Endothelial cell of umbilical vein (primary cell): ENCODE data around the gene MRPL17. TPM values are rescaled to one million over a fixed set of nuclear protein-coding genes. Genes with fewer than 3 reads are reported as not detected.
A peak's percentile ranks its signal among the peaks of the same experiment; 100 is the strongest.
"Not testable (repeated sequence)": the region's sequence is repeated elsewhere in the genome, so short reads cannot be mapped to it uniquely, and the experiment has no call there.

ENCODE experiments used
- BruUV-seq: library from RNA; stranded (reverse); fragments of 400-500 nt; replicated peaks from 2 replicates; lab custom pipeline; 2021; lab: Mats Ljungman, UMichigan
- CTCF ChIA-PET: fragments of 300-600, 350-600 bp; sonication (Branson Sonifier 250); formaldehyde crosslinking; loops from one replicate; lab custom pipeline; 2021; ENCODE audit warnings: antibody characterized with exemption, inconsistent platforms; lab: Charles Lee
- POLR2A ChIA-PET: fragments of 300-600, 350-600 bp; sonication (Branson Sonifier 250); formaldehyde crosslinking; loops from one replicate; lab custom pipeline; 2021; ENCODE audit warnings: antibody characterized with exemption, inconsistent platforms; lab: Charles Lee
- DNase-seq: peaks from one replicate; pipeline ENCODE4 v3.0.0-alpha.2; 2011; ENCODE audit warnings: low read depth, low spot score
- FAIRE-seq: peaks from 2 replicates; lab custom pipeline; 2011; peaks lifted over from hg19 to GRCh38; lab: Jason Lieb, UNC
- H2AFZ ChIP-seq: 2 replicates; pipeline ENCODE4 v1.6.0; 2012; ENCODE audit warnings: low read depth, low read length, control low read depth, inconsistent platforms
- H3K27ac ChIP-seq: 2 replicates; pipeline ENCODE4 v1.5.1; 2011; ENCODE audit warnings: low read depth, mild to moderate bottlenecking, control low read depth, low read length, moderate library complexity; ENCODE audit not compliant: insufficient read depth
- H3K27me3 ChIP-seq, 2 experiments: 2 replicates each; pipeline versions ENCODE4 v1.6.0 to v1.6.1; 2011; ENCODE audit warnings: low read length in 2 of 2, mixed read lengths in 1 of 2; ENCODE audit not compliant: control insufficient read depth in 2 of 2, insufficient read depth in 2 of 2
- H3K36me3 ChIP-seq, 2 experiments: 2 replicates in 1 of 2; 3 replicates in 1 of 2; pipeline ENCODE4 v1.5.1; 2011; ENCODE audit warnings: low read length in 2 of 2, mild to moderate bottlenecking in 1 of 2, moderate library complexity in 1 of 2; ENCODE audit not compliant: control insufficient read depth in 2 of 2, insufficient read depth in 2 of 2; ENCODE audit errors: extremely low read depth in 1 of 2
- H3K4me1 ChIP-seq: 3 replicates; pipeline ENCODE4 v1.5.1; 2011; ENCODE audit warnings: mild to moderate bottlenecking, low read length; ENCODE audit not compliant: control insufficient read depth, insufficient read depth; ENCODE audit errors: extremely low read depth
- H3K4me2 ChIP-seq: 2 replicates; pipeline ENCODE4 v1.6.1; 2011; ENCODE audit warnings: low read length, control low read depth, mixed read lengths; ENCODE audit not compliant: insufficient read depth
- H3K4me3 ChIP-seq, 3 experiments: fragments of 200-600 bp in 1 of 3; sonication (generic), shearing (Covaris generic) in 1 of 3; replicated peaks in 1 of 3; 2 replicates each; pipeline ENCODE4 v1.5.1; 2011 to 2016; ENCODE audit warnings: control low read depth in 3 of 3, low read length in 3 of 3, mild to moderate bottlenecking in 2 of 3, inconsistent platforms in 1 of 3, low read depth in 1 of 3, moderate library complexity in 1 of 3; ENCODE audit not compliant: insufficient read depth in 1 of 3
- H3K79me2 ChIP-seq: 2 replicates; pipeline ENCODE4 v1.6.0; 2012; ENCODE audit warnings: low read length, inconsistent platforms; ENCODE audit not compliant: control insufficient read depth, insufficient read depth
- H3K9ac ChIP-seq: replicated peaks from 2 replicates; pipeline ENCODE3; 2011; ENCODE audit warnings: low read length, control low read depth; ENCODE audit not compliant: insufficient read depth; ENCODE audit errors: extremely low read depth
- H3K9me1 ChIP-seq: replicated peaks from 3 replicates; pipeline ENCODE4 v1.6.0; 2011; ENCODE audit warnings: mild to moderate bottlenecking, low read length; ENCODE audit not compliant: control insufficient read depth, insufficient read depth; ENCODE audit errors: extremely low read depth
- H3K9me3 ChIP-seq: replicated peaks from 2 replicates; pipeline ENCODE4 v1.5.1; 2012; ENCODE audit warnings: low read length, inconsistent platforms; ENCODE audit not compliant: control insufficient read depth, insufficient read depth
- H4K20me1 ChIP-seq: replicated peaks from 2 replicates; pipeline ENCODE3; 2011; ENCODE audit warnings: mild to moderate bottlenecking, low read length; ENCODE audit not compliant: control insufficient read depth, insufficient read depth; ENCODE audit errors: extremely low read depth
- CTCF ChIP-seq, 2 donors: IDR thresholded peaks; 1 replicate in 1 of 2; 2 replicates in 1 of 2; pipeline ENCODE4 v1.5.1; 2011; ENCODE audit warnings: low read length in 2 of 2, mild to moderate bottlenecking in 2 of 2, moderate library complexity in 2 of 2, control low read depth in 1 of 2, inconsistent platforms in 1 of 2, low read depth in 1 of 2; ENCODE audit not compliant: insufficient read depth in 1 of 2; ENCODE audit errors: extremely low read depth in 1 of 2
- EZH2 ChIP-seq: IDR thresholded peaks from 2 replicates; pipeline ENCODE4 v1.6.1; 2012; ENCODE audit warnings: borderline replicate concordance, low read depth, mild to moderate bottlenecking, moderate library complexity, low read length, inconsistent platforms; ENCODE audit not compliant: severe bottlenecking
- FOS ChIP-seq: IDR thresholded peaks from 2 replicates; pipeline ENCODE4 v1.6.1; 2011; ENCODE audit warnings: mild to moderate bottlenecking, low read length, moderate library complexity, borderline replicate concordance; ENCODE audit not compliant: insufficient read depth
- GATA2 ChIP-seq: IDR thresholded peaks from 2 replicates; pipeline ENCODE4 v1.7.0; 2011; ENCODE audit warnings: low read depth, mild to moderate bottlenecking, moderate library complexity, mixed read lengths, low read length; ENCODE audit not compliant: insufficient read length, insufficient read depth
- JUN ChIP-seq: IDR thresholded peaks from 2 replicates; pipeline ENCODE4 v1.6.1; 2011; ENCODE audit warnings: borderline replicate concordance, low read depth; ENCODE audit not compliant: insufficient read length, insufficient read depth
- MYC ChIP-seq: IDR thresholded peaks from one replicate; pipeline ENCODE4 v1.6.1; 2011; ENCODE audit warnings: mild to moderate bottlenecking, low read depth, low read length
- POLR2A ChIP-seq: IDR thresholded peaks from 2 replicates; pipeline ENCODE4 v1.6.1; 2012; ENCODE audit warnings: low read depth, mild to moderate bottlenecking, control low read depth, low read length
- POLR2AphosphoS5 ChIP-seq: IDR thresholded peaks from 2 replicates; pipeline ENCODE4 v1.6.1; 2012; ENCODE audit warnings: low read depth, mild to moderate bottlenecking, control low read depth, low read length, moderate library complexity; ENCODE audit not compliant: insufficient read depth
- dilution Hi-C: fragments of 300-500 bp; cut with MboI; formaldehyde crosslinking; loops from one replicate; pipeline ENCODE4 v1.15.0; 2019; ENCODE audit warnings: low sequenced_read_pairs; ENCODE audit not compliant: extremely low pct_ligation_motif_present
- intact Hi-C: fragments of 100-400 bp; cut with micrococcal nuclease; formaldehyde crosslinking; loops from one replicate; pipeline ENCODE4 v1.10.0; 2022
- polyA plus RNA-seq, 4 experiments: library from polyadenylated mRNA; depleted of rRNA in 3 of 4; stranded (reverse) in 3 of 4; unstranded in 1 of 4; fragments of >200 nt; gene quantifications; 2 replicates each; pipeline versions ENCODE4 v1.2.1 to v1.2.3, GENCODE V29; 2011 to 2012; ENCODE audit warnings: missing spikeins in 1 of 4
- total RNA-seq: library from RNA; stranded (reverse); gene quantifications from 2 replicates; pipeline ENCODE4 v1.2.3, GENCODE V29; 2021
- TF ChIP-seq, protein P1 (sequence below): IDR thresholded peaks from 2 replicates; pipeline ENCODE4 v1.6.1; 2011; ENCODE audit not compliant: insufficient read depth, insufficient read length

MRPL17 gene
- total and polyA plus RNA-seq, 2 donors (not counting 3 experiments of a cell fraction or from before 2014, with no cell fraction given) = 67.6 to 87.2 TPM

- no peaks in the 10 kb centered on the region for H3K9me3 ChIP-seq
- no TSS peak for BruUV-seq
- peaks cover 0 to 4% of the 10 kb centered on the region in 2 experiments for H3K36me3 ChIP-seq
- DNase-seq (no peak), FAIRE-seq (no peak)
- no peak overlapping the region for H3K27ac ChIP-seq
- no peaks in the 10 kb centered on the region for H3K27me3 ChIP-seq
- no peak overlapping the region for H3K4me2 ChIP-seq
- H3K79me2 ChIP-seq = peaks cover 21% of the 10 kb centered on the region
- peaks cover 19% of the 10 kb centered on the region for H3K4me1 ChIP-seq
- ChIA-PET CTCF (interaction anchor here (1.0 to 1.8 kb wide), 3 partner anchors 10 to 73 kb away, joined by 3 to 5 read pairs (median 4); no protein-coding TSS in a partner anchor), POLR2A (no interaction called here)
- intact Hi-C loops = no loop called here
- H3K9me1 ChIP-seq = no peaks in the 10 kb centered on the region
- no peak overlapping the region for H2AFZ ChIP-seq
- no peaks in the 10 kb centered on the region for H4K20me1 ChIP-seq
- no peak overlapping the region for H3K4me3 ChIP-seq
- dilution Hi-C loops = no loop called here
- TF ChIP-seq, protein P1, sequence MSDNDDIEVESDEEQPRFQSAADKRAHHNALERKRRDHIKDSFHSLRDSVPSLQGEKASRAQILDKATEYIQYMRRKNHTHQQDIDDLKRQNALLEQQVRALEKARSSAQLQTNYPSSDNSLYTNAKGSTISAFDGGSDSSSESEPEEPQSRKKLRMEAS = no peak
- TF ChIP-seq CTCF (IDR thresholded peaks at IDR 0.05; ENCODE audit: extremely low read depth in 1 of 2, insufficient read depth in 1 of 2, low read depth in 1 of 2, low read length in 2 of 2) = no peak
- TF ChIP-seq POLR2A = no peak
- TF ChIP-seq FOS = no peak
- no peak for TF ChIP-seq EZH2
- no peak for TF ChIP-seq POLR2AphosphoS5
- no peak for TF ChIP-seq MYC
- TF ChIP-seq JUN = no peak
- no peak for TF ChIP-seq GATA2
- H3K9ac ChIP-seq = no peak overlapping the region
These were observed 2.9 kb upstream of the MRPL17 start for GRCh38 chr11:6686006-6686405.

- BruUV-seq, H3K27me3 ChIP-seq, H3K9me1 ChIP-seq, dilution Hi-C loops, H4K20me1 ChIP-seq, H3K36me3 ChIP-seq, intact Hi-C loops, H3K4me3 ChIP-seq, FAIRE-seq, H3K27ac ChIP-seq, DNase-seq, H3K9me3 ChIP-seq: not testable (repeated sequence)
- peak overlapping the region; percentile 92 for H3K4me2 ChIP-seq
- peaks cover 28% of the 10 kb centered on the region for H3K79me2 ChIP-seq
- peak overlapping the region; percentile 93 for H3K9ac ChIP-seq
- H3K4me1 ChIP-seq = peaks cover 22% of the 10 kb centered on the region
- ChIA-PET POLR2A (interaction anchor here (1.0 to 1.5 kb wide), 4 partner anchors 48 to 153 kb away, joined by 3 to 14 read pairs (median 6); partner anchors contain the start of gene TAF10), CTCF (interaction anchor here (0.9 to 3.9 kb wide), 15 partner anchors 9 to 305 kb away, joined by 3 to 48 read pairs (median 8); partner anchors contain the start of genes DCHS1 and TAF10)
- peak overlapping the region; percentile 86 for H2AFZ ChIP-seq
These were observed 928 bp upstream of the MRPL17 start for GRCh38 chr11:6684068-6684467.
